Naive thymus-derived CD4-positive, alpha-beta T cell (primary cell): Measurements from ENCODE around the gene POLR2E. TPM values are rescaled to one million over a fixed set of nuclear protein-coding genes. Genes with fewer than 3 reads are reported as not detected.

Experiments used
- ATAC-seq: fragments of 150-1000 bp; cut with Tn5 transposase; 2 replicates; pipeline ENCODE4 v1.10.0; 2021; ENCODE audit warnings: mild to moderate bottlenecking, moderate library complexity
- CTCF ChIA-PET: fragments of 350-600 bp; sonication (Branson Sonifier 250); formaldehyde crosslinking; loops from one replicate; lab custom pipeline; 2021; ENCODE audit warnings: antibody characterized with exemption; lab: Charles Lee
- POLR2A ChIA-PET: fragments of 350-600 bp; sonication (Branson Sonifier 250); formaldehyde crosslinking; loops from one replicate; lab custom pipeline; 2021; ENCODE audit warnings: antibody characterized with exemption, inconsistent platforms; lab: Charles Lee
- DNase-seq, 9 donors: peaks; one replicate each; pipeline versions ENCODE4 v3.0.0 to v3.0.0-alpha.2; 2020 to 2022; ENCODE audit warnings: mixed read lengths in 1 of 9
- H3K27ac ChIP-seq: one replicate; pipeline ENCODE4 v1.7.0; 2013; ENCODE audit warnings: mild to moderate bottlenecking, low read depth, low read length, moderate library complexity
- H3K27me3 ChIP-seq, 2 donors: one replicate each; pipeline ENCODE4 v1.7.0; 2013; ENCODE audit warnings: low read length in 2 of 2, mild to moderate bottlenecking in 2 of 2, moderate library complexity in 2 of 2; ENCODE audit not compliant: control insufficient read depth in 2 of 2, insufficient read depth in 2 of 2
- H3K36me3 ChIP-seq, 3 experiments: 1 replicate in 2 of 3; 2 replicates in 1 of 3; pipeline ENCODE4 v1.7.0; 2013; ENCODE audit warnings: low read length in 3 of 3, mild to moderate bottlenecking in 3 of 3, moderate library complexity in 1 of 3; ENCODE audit not compliant: insufficient read depth in 3 of 3, control insufficient read depth in 2 of 3
- H3K4me1 ChIP-seq, 2 donors: one replicate each; pipeline ENCODE4 v1.7.0; 2013; ENCODE audit warnings: low read length in 2 of 2, mild to moderate bottlenecking in 2 of 2, moderate library complexity in 1 of 2; ENCODE audit not compliant: control insufficient read depth in 2 of 2, insufficient read depth in 2 of 2
- H3K4me3 ChIP-seq: 2 replicates; pipeline ENCODE4 v1.7.0; 2013; ENCODE audit warnings: mild to moderate bottlenecking, low read length
- H3K9me3 ChIP-seq, 3 experiments: 1 replicate in 2 of 3; 2 replicates in 1 of 3; pipeline ENCODE4 v1.7.0; 2013; ENCODE audit warnings: low read length in 3 of 3; ENCODE audit not compliant: control insufficient read depth in 2 of 3
- H3K27ac Mint-ChIP-seq, 9 donors: one replicate each; pipeline ENCODE4 v1.8.0; 2020 to 2022; ENCODE audit warnings: mixed read lengths in 9 of 9, mild to moderate bottlenecking in 8 of 9, moderate library complexity in 5 of 9, inconsistent platforms in 2 of 9
- H3K27me3 Mint-ChIP-seq, 5 donors: one replicate each; pipeline ENCODE4 v1.8.0; 2021 to 2022; ENCODE audit warnings: mixed read lengths in 5 of 5, mild to moderate bottlenecking in 1 of 5
- H3K36me3 Mint-ChIP-seq, 5 donors: one replicate each; pipeline ENCODE4 v1.8.0; 2020 to 2022; ENCODE audit warnings: mixed read lengths in 5 of 5, mild to moderate bottlenecking in 3 of 5, inconsistent platforms in 1 of 5
- H3K4me1 Mint-ChIP-seq, 7 donors: one replicate each; pipeline ENCODE4 v1.8.0; 2020 to 2022; ENCODE audit warnings: mixed read lengths in 7 of 7, mild to moderate bottlenecking in 3 of 7, inconsistent platforms in 1 of 7
- H3K4me3 Mint-ChIP-seq, 10 donors: one replicate each; pipeline ENCODE4 v1.8.0; 2020 to 2022; ENCODE audit warnings: mild to moderate bottlenecking in 10 of 10, mixed read lengths in 10 of 10, moderate library complexity in 6 of 10, inconsistent platforms in 2 of 10
- H3K9me3 Mint-ChIP-seq, 11 donors: one replicate each; pipeline ENCODE4 v1.8.0; 2020 to 2022; ENCODE audit warnings: mixed read lengths in 11 of 11, mild to moderate bottlenecking in 4 of 11, inconsistent platforms in 1 of 11, moderate library complexity in 1 of 11
- intact Hi-C, 2 donors: fragments of 100-400 bp; cut with micrococcal nuclease; formaldehyde crosslinking; loops; one replicate each; pipeline ENCODE4 v1.15.1; 2023
- polyA plus RNA-seq, 2 donors: library from polyadenylated mRNA; unstranded; fragments of 300-500 nt; fragmentation: Illumina TruSeq; gene quantifications; one replicate each; pipeline ENCODE4 v1.2.3, GENCODE V29; 2021
- total RNA-seq, 6 experiments: library from RNA in 5 of 6; stranded (reverse) in 5 of 6; gene quantifications; 1 replicate in 5 of 6; 2 replicates in 1 of 6; pipeline ENCODE4 v1.2.3 and lab custom pipeline; 2021 to 2026

The POLR2E gene
- total RNA-seq = 100 to 1,000 TPM in 1 of 5 experiments, 10 to 100 TPM in 4; 75.3 to 157 (median 82.1) TPM
- polyA plus RNA-seq = 100 to 1,000 TPM; 136 to 179 TPM
- total RNA-seq (lab: John Stamatoyannopoulos, UW) = 42.5 reads per million, percentile 68 among the genes with 10 or more reads in this experiment

GRCh38 chr19:1094978-1095701 lies at the start of gene POLR2E:
TSS of gene POLR2E (minus strand) at chr19:1095375. CDS start at chr19:1095315, 60 bp downstream.
- ATAC-seq = peak; percentile 98
- intact Hi-C loops = loop anchor here (1.0 to 2.0 kb wide), 9 partner anchors 8 to 414 kb away; partner anchors contain the start of genes GPX4 (in 2 of the 2), ABCA7 (in 1 of the 2), ATP5F1D (in 1 of the 2) and PTBP1 (in 1 of the 2)
- no peaks in the 10 kb centered on the region for H3K27me3 Mint-ChIP-seq
- H3K9me3 Mint-ChIP-seq = peaks cover 0 to 6% (median 0%) of the 10 kb centered on the region in 11 donors
- peaks cover 18 to 23% of the 10 kb centered on the region in 2 donors for H3K4me1 ChIP-seq
- no peaks in the 10 kb centered on the region for H3K27me3 ChIP-seq
- peak; percentile 97 to 99 (median 99) for DNase-seq
- peak within 1 kb of the TSS; percentile 87 to 97 (median 93) for H3K27ac Mint-ChIP-seq
- ChIA-PET CTCF (interaction anchor here (2.6 kb wide), 1 partner anchor 30 kb away, joined by 10 read pairs; no protein-coding TSS in a partner anchor), POLR2A (interaction anchor here (0.6 to 38.6 kb wide), 7 partner anchors 22 to 174 kb away, joined by 3 to 2022 read pairs (median 3); partner anchors contain the start of genes ARHGAP45, CIRBP, RNU6-2 and TMEM259)
- H3K27ac ChIP-seq = peak within 1 kb of the TSS; percentile 71
- peaks cover 0 to 35% (median 0%) of the 10 kb centered on the region in 3 experiments for H3K36me3 ChIP-seq
- H3K9me3 ChIP-seq = no peaks in the 10 kb centered on the region
- H3K4me3 Mint-ChIP-seq = peak within 1 kb of the TSS; percentile 80 to 97 (median 92)
- H3K4me3 ChIP-seq = peak within 1 kb of the TSS; percentile 68
- H3K36me3 Mint-ChIP-seq = peaks cover 0 to 11% (median 0%) of the 10 kb centered on the region in 5 donors
- H3K4me1 Mint-ChIP-seq = peaks cover 10 to 59% (median 44%) of the 10 kb centered on the region in 7 donors

- intact Hi-C loops = no loop called here
- ATAC-seq = no peak
- H3K36me3 ChIP-seq = peaks cover 0 to 53% (median 0%) of the 10 kb centered on the region in 3 experiments
- no peaks in the 10 kb centered on the region for H3K9me3 ChIP-seq
- Mint-ChIP-seq H3K4me1 (peaks cover 0 to 14% (median 6%) of the 10 kb centered on the region in 7 donors), H3K36me3 (peaks cover 12 to 40% (median 24%) of the 10 kb centered on the region in 5 donors), H3K4me3 (no peak overlapping the region), H3K27me3 (no peaks in the 10 kb centered on the region), H3K9me3 (peaks cover 0 to 8% (median 4%) of the 10 kb centered on the region in 11 donors), H3K27ac (peak overlapping the region in 8 of 9 donors; percentile 43 to 78 (median 70))
- CTCF ChIA-PET = no interaction called here
- POLR2A ChIA-PET = no interaction called here
- no peaks in the 10 kb centered on the region for H3K27me3 ChIP-seq
- no peak overlapping the region for H3K4me3 ChIP-seq
- H3K4me1 ChIP-seq = no peaks in the 10 kb centered on the region
- H3K27ac ChIP-seq = no peak overlapping the region
- no peak for DNase-seq
Observed at GRCh38 chr19:1144741-1145140, 49.6 kb upstream of the POLR2E start.

GRCh38 chr19:1143828-1144399 lies 48.7 kb upstream of the POLR2E start:
- intact Hi-C loops = no loop called here
- Histone ChIP-seq H3K4me1 (no peaks in the 10 kb centered on the region), H3K9me3 (no peaks in the 10 kb centered on the region), H3K4me3 (no peak overlapping the region), H3K27me3 (no peaks in the 10 kb centered on the region), H3K36me3 (peaks cover 0 to 46% (median 0%) of the 10 kb centered on the region in 3 experiments), H3K27ac (no peak overlapping the region)
- Mint-ChIP-seq H3K4me1 (peaks cover 0 to 12% (median 6%) of the 10 kb centered on the region in 7 donors), H3K36me3 (peaks cover 15 to 44% (median 29%) of the 10 kb centered on the region in 5 donors), H3K27me3 (no peaks in the 10 kb centered on the region), H3K4me3 (no peak overlapping the region), H3K9me3 (peaks cover 0 to 8% (median 4%) of the 10 kb centered on the region in 11 donors), H3K27ac (peak overlapping the region in 1 of 9 donors; percentile 74)
- ATAC-seq (no peak), DNase-seq (no peak)
- ChIA-PET CTCF (interaction anchor here (0.6 kb wide), 1 partner anchor 756 kb away, joined by 3 read pairs; no protein-coding TSS in a partner anchor), POLR2A (interaction anchor here (0.9 kb wide), 1 partner anchor 82 kb away, joined by 3 read pairs; no protein-coding TSS in a partner anchor)

- ChIA-PET POLR2A (interaction anchor here (1.1 kb wide), 1 partner anchor 14 kb away, joined by 3 read pairs; no protein-coding TSS in a partner anchor), CTCF (interaction anchor here (1.0 kb wide), 1 partner anchor 53 kb away, joined by 3 read pairs; no protein-coding TSS in a partner anchor)
- Histone ChIP-seq H3K9me3 (no peaks in the 10 kb centered on the region), H3K4me3 (no peak overlapping the region), H3K27ac (no peak overlapping the region), H3K27me3 (no peaks in the 10 kb centered on the region), H3K4me1 (no peaks in the 10 kb centered on the region), H3K36me3 (peaks cover 0 to 36% (median 0%) of the 10 kb centered on the region in 3 experiments)
- no peak overlapping the region for H3K4me3 Mint-ChIP-seq
- H3K27me3 Mint-ChIP-seq = no peaks in the 10 kb centered on the region
- intact Hi-C loops = no loop called here
- H3K4me1 Mint-ChIP-seq = peaks cover 0 to 12% (median 6%) of the 10 kb centered on the region in 7 donors
- DNase-seq (no peak), ATAC-seq (no peak)
- H3K36me3 Mint-ChIP-seq = peaks cover 15 to 49% (median 30%) of the 10 kb centered on the region in 5 donors
- peak overlapping the region in 5 of 9 donors; percentile 0 to 73 (median 1) for H3K27ac Mint-ChIP-seq
- H3K9me3 Mint-ChIP-seq = peaks cover 0 to 8% (median 4%) of the 10 kb centered on the region in 11 donors
Observed at GRCh38 chr19:1141944-1142343, 46.8 kb upstream of the POLR2E start.

- ChIA-PET CTCF (interaction anchor here (0.7 to 1.0 kb wide), 2 partner anchors 9 to 54 kb away, joined by 3 to 5 read pairs; no protein-coding TSS in a partner anchor), POLR2A (interaction anchor here (1.1 kb wide), 1 partner anchor 15 kb away, joined by 3 read pairs; no protein-coding TSS in a partner anchor)
- H3K4me1 Mint-ChIP-seq = peaks cover 5 to 20% (median 11%) of the 10 kb centered on the region in 7 donors
- Histone ChIP-seq H3K27ac (no peak overlapping the region), H3K27me3 (no peaks in the 10 kb centered on the region), H3K4me3 (no peak overlapping the region), H3K9me3 (no peaks in the 10 kb centered on the region), H3K36me3 (peaks cover 0 to 23% (median 0%) of the 10 kb centered on the region in 3 experiments), H3K4me1 (peaks cover 0 to 8% of the 10 kb centered on the region in 2 donors)
- no peak for DNase-seq
- ATAC-seq = no peak
- intact Hi-C loops = no loop called here
- H3K36me3 Mint-ChIP-seq = peaks cover 15 to 49% (median 30%) of the 10 kb centered on the region in 5 donors
- no peaks in the 10 kb centered on the region for H3K27me3 Mint-ChIP-seq
- H3K9me3 Mint-ChIP-seq = peaks cover 0 to 8% (median 4%) of the 10 kb centered on the region in 11 donors
- peak overlapping the region in 1 of 10 donors; percentile 53 for H3K4me3 Mint-ChIP-seq
- H3K27ac Mint-ChIP-seq = peak overlapping the region in 2 of 9 donors; percentile 25 to 51
Observed at GRCh38 chr19:1140272-1141027, 45.3 kb upstream of the POLR2E start.
